C4-2B (cell line): ENCODE measurements around the gene DNAJC12.

ENCODE experiments used
- H3K27ac ChIP-seq: fragments of 450-650 bp; 2 replicates; pipeline ENCODE4 v1.5.1; 2017
- CTCF ChIP-seq: fragments of 450-650 bp; conservative IDR thresholded peaks from 2 replicates; pipeline ENCODE4 v1.5.1; 2017; ENCODE audit warnings: mild to moderate bottlenecking
- ZFX ChIP-seq: fragments of 450-650 bp; IDR thresholded peaks from 2 replicates; pipeline ENCODE4 v1.6.1; 2017

Gene DNAJC12

GRCh38 chr10:67801118-67801517 is 36.9 kb downstream of the DNAJC12 start:
- no peak overlapping the region for H3K27ac ChIP-seq
- no peak for TF ChIP-seq CTCF
- TF ChIP-seq ZFX: no peak

GRCh38 chr10:67794909-67795460 is 43.0 kb downstream of the DNAJC12 start:
- no peak overlapping the region for H3K27ac ChIP-seq
- no peak for TF ChIP-seq ZFX
- TF ChIP-seq CTCF: no peak

- TF ChIP-seq CTCF (no peak), ZFX (no peak)
- H3K27ac ChIP-seq: no peak overlapping the region
Measured at GRCh38 chr10:67794256-67794655, 43.7 kb downstream of the DNAJC12 start.

- TF ChIP-seq CTCF: no peak
- TF ChIP-seq ZFX: no peak
- no peak overlapping the region for H3K27ac ChIP-seq
Measured at GRCh38 chr10:67793313-67793712, 44.7 kb downstream of the DNAJC12 start.

- TF ChIP-seq ZFX: no peak
- no peak for TF ChIP-seq CTCF
- H3K27ac ChIP-seq: no peak overlapping the region
Measured at GRCh38 chr10:67792653-67793052, 45.3 kb downstream of the DNAJC12 start.

GRCh38 chr10:67790534-67791408 is 47.2 kb downstream of the DNAJC12 start:
- no peak for TF ChIP-seq CTCF
- TF ChIP-seq ZFX: no peak
- H3K27ac ChIP-seq: no peak overlapping the region

GRCh38 chr10:67789769-67790168 is 48.2 kb downstream of the DNAJC12 start:
- no peak overlapping the region for H3K27ac ChIP-seq
- TF ChIP-seq CTCF (no peak), ZFX (no peak)
